SJCRH30 (cell line): ENCODE results near the gene GNAS-AS1. TPM values are rescaled to one million over a fixed set of nuclear protein-coding genes. Genes with fewer than 3 reads are reported as not detected.

ENCODE experiments used
- DNase-seq, 2 experiments: peaks; one replicate each; pipeline ENCODE4 v3.0.0-alpha.2; 2015 to 2020
- H3K27ac ChIP-seq: fragments of 250-450 bp; sonication (Bioruptor Pico); 2 replicates; pipeline ENCODE4 v1.5.1; 2020; ENCODE audit warnings: mild to moderate bottlenecking, moderate library complexity
- H3K27me3 ChIP-seq: fragments of 250-450 bp; sonication (Bioruptor Pico); 2 replicates; pipeline ENCODE4 v1.5.1; 2020; ENCODE audit warnings: mild to moderate bottlenecking, moderate library complexity
- H3K36me3 ChIP-seq: fragments of 250-450 bp; sonication (Bioruptor Pico); 2 replicates; pipeline ENCODE4 v1.5.1; 2020; ENCODE audit warnings: mild to moderate bottlenecking, moderate library complexity
- H3K4me1 ChIP-seq: fragments of 250-450 bp; sonication (Bioruptor Pico); 2 replicates; pipeline ENCODE4 v1.5.1; 2020; ENCODE audit warnings: mild to moderate bottlenecking, moderate library complexity
- H3K4me3 ChIP-seq: fragments of 250-450 bp; sonication (Bioruptor Pico); 2 replicates; pipeline ENCODE4 v1.5.1; 2020; ENCODE audit warnings: mild to moderate bottlenecking, moderate library complexity
- H3K9me3 ChIP-seq: fragments of 250-450 bp; sonication (Bioruptor Pico); replicated peaks from 2 replicates; pipeline ENCODE4 v1.5.1; 2020; ENCODE audit warnings: mild to moderate bottlenecking, moderate library complexity
- total RNA-seq: library from RNA; depleted of rRNA; stranded (reverse); fragments of >200 nt; shearing (Covaris generic); gene quantifications from 2 replicates; pipeline ENCODE4 v1.2.3, GENCODE V29; 2014

GNAS-AS1 gene
- total RNA-seq, 1 experiment from 2014 or later: not detected

GRCh38 chr20:58890518-58891085 is 39.9 kb upstream of the GNAS-AS1 start:
- no peaks in the 10 kb centered on the region for H3K9me3 ChIP-seq
- peaks cover 21% of the 10 kb centered on the region for H3K4me1 ChIP-seq
- peak; percentile 90 to 92 for DNase-seq
- H3K36me3 ChIP-seq: peaks cover 29% of the 10 kb centered on the region
- peak overlapping the region; percentile 53 for H3K27ac ChIP-seq
- peak overlapping the region; percentile 97 for H3K4me3 ChIP-seq
- no peaks in the 10 kb centered on the region for H3K27me3 ChIP-seq

DNA sequence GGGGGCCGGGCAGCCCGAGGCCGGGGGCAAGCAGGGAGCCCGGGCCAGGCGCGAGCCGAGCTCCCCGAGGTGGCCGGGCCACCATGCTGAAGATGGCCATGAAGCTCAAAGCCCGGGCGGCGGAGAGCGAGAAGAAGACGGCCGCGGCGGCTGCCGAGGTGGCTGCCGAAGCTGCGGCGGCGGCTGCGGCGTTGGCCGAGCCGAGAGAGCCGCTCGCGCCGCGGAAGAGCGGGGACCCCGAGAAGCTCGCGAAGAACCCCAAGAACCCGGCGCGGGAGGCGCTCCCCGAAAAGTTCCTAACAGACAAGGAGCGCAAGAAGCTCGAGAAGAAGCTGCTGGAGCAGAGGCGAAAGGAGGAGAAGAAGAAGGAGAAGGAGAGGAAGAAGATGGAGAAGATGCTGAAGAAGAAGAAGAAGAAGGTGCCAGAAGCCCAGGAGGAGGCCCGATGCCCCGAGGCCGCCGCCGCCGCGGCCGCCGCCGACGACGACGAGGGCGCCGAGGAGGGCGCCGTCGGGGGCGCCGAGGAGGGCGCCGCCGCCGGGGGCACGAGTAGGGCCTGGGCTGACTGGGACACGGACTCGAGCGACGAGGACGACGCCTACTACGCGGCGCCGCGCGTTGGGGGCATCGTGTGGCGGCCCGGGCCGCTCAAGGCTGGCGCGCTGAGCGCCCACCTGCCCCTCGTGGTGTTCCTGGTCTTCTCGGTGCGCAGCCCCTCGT is 39.3 kb upstream of the GNAS-AS1 start:
- Histone ChIP-seq H3K36me3 (peaks cover 22% of the 10 kb centered on the region), H3K4me1 (peaks cover 17% of the 10 kb centered on the region), H3K27ac (peak overlapping the region; percentile 53), H3K27me3 (no peaks in the 10 kb centered on the region), H3K4me3 (peak overlapping the region; percentile 97), H3K9me3 (no peaks in the 10 kb centered on the region)
- DNase-seq: no peak

DNA sequence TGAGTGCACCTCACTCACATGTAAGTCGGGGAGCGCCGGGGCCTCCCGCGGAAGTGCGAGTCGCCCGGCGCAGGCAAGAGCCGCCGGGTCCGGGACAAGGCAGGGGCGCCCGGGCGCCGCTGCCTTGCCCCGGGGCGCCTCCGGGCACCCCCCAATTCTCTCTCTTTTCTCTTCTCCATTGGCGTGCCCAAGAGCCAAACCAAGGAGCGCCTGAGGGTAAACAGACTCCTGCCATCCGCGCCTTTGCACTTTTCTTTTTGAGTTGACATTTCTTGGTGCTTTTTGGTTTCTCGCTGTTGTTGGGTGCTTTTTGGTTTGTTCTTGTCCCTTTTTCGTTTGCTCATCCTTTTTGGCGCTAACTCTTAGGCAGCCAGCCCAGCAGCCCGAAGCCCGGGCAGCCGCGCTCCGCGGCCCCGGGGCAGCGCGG is 38.6 kb upstream of the GNAS-AS1 start:
- no peaks in the 10 kb centered on the region for H3K27me3 ChIP-seq
- H3K4me1 ChIP-seq: peaks cover 12% of the 10 kb centered on the region
- H3K36me3 ChIP-seq: peaks cover 18% of the 10 kb centered on the region
- H3K27ac ChIP-seq: no peak overlapping the region
- no peaks in the 10 kb centered on the region for H3K9me3 ChIP-seq
- H3K4me3 ChIP-seq: peak overlapping the region; percentile 97
- no peak for DNase-seq

DNA sequence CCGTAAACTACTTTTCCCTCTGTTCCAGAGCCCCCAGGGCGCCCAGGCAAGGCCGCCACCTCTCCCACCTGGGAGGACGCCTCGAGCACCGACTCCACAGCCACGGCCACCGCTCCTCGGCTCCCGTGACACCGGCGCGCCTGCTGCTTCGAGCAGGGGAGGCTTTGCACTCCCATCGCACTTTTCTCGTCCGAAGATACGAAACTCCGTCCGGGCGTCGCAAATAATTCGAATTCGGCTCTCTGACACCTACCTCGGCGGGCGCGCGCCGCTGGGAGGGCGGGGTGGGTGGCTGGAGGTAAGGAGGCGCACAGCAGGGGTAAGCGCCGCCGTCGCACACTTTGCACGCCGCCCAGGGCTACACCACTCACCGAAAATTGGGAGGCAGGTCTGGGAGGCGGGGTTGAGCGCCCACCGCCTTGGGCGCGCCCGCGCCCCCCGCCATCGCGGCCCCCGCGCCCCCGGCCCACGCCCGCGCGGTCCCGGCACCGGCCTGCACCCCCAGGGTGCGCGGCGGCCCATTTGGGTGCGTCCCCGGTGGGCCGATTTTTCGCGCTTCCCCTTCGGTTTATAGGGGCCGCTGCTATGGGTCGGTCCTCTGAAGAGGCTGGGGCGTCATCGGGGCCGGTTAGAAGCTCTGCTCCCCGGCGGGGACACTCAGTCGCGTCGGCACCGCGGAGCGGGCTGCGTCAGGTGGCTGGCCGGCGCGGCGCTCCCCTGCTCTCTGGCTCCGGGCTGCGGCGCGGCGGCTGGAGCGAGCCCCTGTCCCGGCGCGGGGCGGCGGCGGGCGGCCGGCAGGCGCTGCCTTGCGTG is 38.0 kb upstream of the GNAS-AS1 start:
- DNase-seq: peak; percentile 78 to 79
- H3K36me3 ChIP-seq: peaks cover 15% of the 10 kb centered on the region
- peak overlapping the region; percentile 97 for H3K4me3 ChIP-seq
- H3K27ac ChIP-seq: no peak overlapping the region
- no peaks in the 10 kb centered on the region for H3K27me3 ChIP-seq
- H3K4me1 ChIP-seq: peaks cover 7% of the 10 kb centered on the region
- no peaks in the 10 kb centered on the region for H3K9me3 ChIP-seq

GRCh38 chr20:58888103-58888502 is 37.4 kb upstream of the GNAS-AS1 start:
- no peak for DNase-seq
- H3K4me1 ChIP-seq: peaks cover 6% of the 10 kb centered on the region
- H3K4me3 ChIP-seq: peak overlapping the region; percentile 97

GRCh38 chr20:58886546-58886945 is 35.8 kb upstream of the GNAS-AS1 start:
- Histone ChIP-seq H3K27me3 (no peaks in the 10 kb centered on the region), H3K4me3 (no peak overlapping the region), H3K4me1 (peaks cover 17% of the 10 kb centered on the region), H3K9me3 (no peaks in the 10 kb centered on the region), H3K36me3 (no peaks in the 10 kb centered on the region), H3K27ac (no peak overlapping the region)
- no peak for DNase-seq

More at GRCh38 chr20:58888103-58888502, 37.4 kb upstream of the GNAS-AS1 start:
- no peaks in the 10 kb centered on the region for H3K9me3 ChIP-seq
- H3K27me3 ChIP-seq: no peaks in the 10 kb centered on the region
- H3K27ac ChIP-seq: no peak overlapping the region
- peaks cover 8% of the 10 kb centered on the region for H3K36me3 ChIP-seq

- DNase-seq: no peak
Observed at GRCh38 chr20:58884966-58885365, 34.3 kb upstream of the GNAS-AS1 start.

GRCh38 chr20:58883241-58883691 is 32.6 kb upstream of the GNAS-AS1 start:
- Histone ChIP-seq H3K27ac (peak overlapping the region; percentile 2; the same call in 1 of the 2 replicates), H3K36me3 (no peaks in the 10 kb centered on the region), H3K4me1 (peaks cover 17% of the 10 kb centered on the region), H3K4me3 (peak overlapping the region; percentile 29), H3K9me3 (no peaks in the 10 kb centered on the region), H3K27me3 (no peaks in the 10 kb centered on the region)
- peak; percentile 62 to 73 for DNase-seq

More at GRCh38 chr20:58884966-58885365, 34.3 kb upstream of the GNAS-AS1 start:
- Histone ChIP-seq H3K27ac (no peak overlapping the region), H3K27me3 (no peaks in the 10 kb centered on the region), H3K4me1 (peaks cover 17% of the 10 kb centered on the region), H3K9me3 (no peaks in the 10 kb centered on the region), H3K36me3 (no peaks in the 10 kb centered on the region), H3K4me3 (no peak overlapping the region)

GRCh38 chr20:58882704-58883089 is 32.0 kb upstream of the GNAS-AS1 start:
- Histone ChIP-seq H3K4me3 (peak overlapping the region; percentile 29), H3K27me3 (no peaks in the 10 kb centered on the region), H3K27ac (peak overlapping the region; percentile 2; the same call in 1 of the 2 replicates), H3K36me3 (no peaks in the 10 kb centered on the region), H3K4me1 (peaks cover 17% of the 10 kb centered on the region), H3K9me3 (no peaks in the 10 kb centered on the region)
- DNase-seq: no peak

DNA sequence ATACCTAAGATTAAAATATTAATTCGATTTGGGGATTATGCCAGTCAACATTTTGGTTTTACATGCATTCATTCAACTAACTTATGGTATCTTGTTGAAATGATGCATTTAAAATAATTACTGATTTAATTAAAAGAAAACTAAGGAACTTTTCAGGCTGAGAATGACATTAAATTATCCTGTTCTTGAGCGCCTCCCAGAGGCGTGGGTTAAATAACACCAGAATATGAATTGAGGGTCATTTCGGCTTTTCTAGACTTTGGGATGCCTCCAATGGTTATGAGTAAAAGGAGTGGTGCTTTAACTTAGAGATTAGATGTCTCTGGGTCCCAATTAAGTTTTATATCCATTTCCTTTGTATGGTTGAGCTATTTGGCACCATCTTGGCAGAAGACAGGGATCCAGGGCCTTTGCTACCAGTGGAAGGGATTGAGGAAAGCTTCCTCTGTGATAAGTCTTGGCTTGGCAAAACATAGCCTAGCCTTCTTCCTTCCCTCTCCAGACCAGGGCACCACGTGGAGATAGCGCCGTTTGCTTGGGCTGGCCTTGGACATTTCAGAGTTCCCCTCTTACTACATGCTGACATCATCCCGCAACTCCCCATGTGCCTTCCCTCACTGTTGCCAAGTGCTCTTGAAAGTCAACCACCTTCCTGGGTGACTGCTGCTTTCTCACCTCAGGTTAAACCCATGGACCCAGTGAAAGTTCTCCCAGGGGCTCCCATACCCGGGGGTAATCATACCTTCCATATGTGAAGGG is 30.5 kb upstream of the GNAS-AS1 start:
- Histone ChIP-seq H3K27me3 (no peaks in the 10 kb centered on the region), H3K4me3 (no peak overlapping the region), H3K4me1 (peaks cover 17% of the 10 kb centered on the region), H3K36me3 (no peaks in the 10 kb centered on the region), H3K9me3 (no peaks in the 10 kb centered on the region), H3K27ac (no peak overlapping the region)
- DNase-seq: no peak

GRCh38 chr20:58880441-58880840 is 29.7 kb upstream of the GNAS-AS1 start:
- no peak overlapping the region for H3K27ac ChIP-seq
- H3K4me3 ChIP-seq: no peak overlapping the region
- peaks cover 17% of the 10 kb centered on the region for H3K4me1 ChIP-seq

GRCh38 chr20:58878399-58878798 is 27.7 kb upstream of the GNAS-AS1 start:
- Histone ChIP-seq H3K27ac (no peak overlapping the region), H3K4me3 (no peak overlapping the region), H3K4me1 (peaks cover 13% of the 10 kb centered on the region), H3K27me3 (no peaks in the 10 kb centered on the region), H3K36me3 (no peaks in the 10 kb centered on the region), H3K9me3 (no peaks in the 10 kb centered on the region)
- no peak for DNase-seq

More at GRCh38 chr20:58880441-58880840, 29.7 kb upstream of the GNAS-AS1 start:
- Histone ChIP-seq H3K9me3 (no peaks in the 10 kb centered on the region), H3K27me3 (no peaks in the 10 kb centered on the region), H3K36me3 (no peaks in the 10 kb centered on the region)
- no peak for DNase-seq

DNA sequence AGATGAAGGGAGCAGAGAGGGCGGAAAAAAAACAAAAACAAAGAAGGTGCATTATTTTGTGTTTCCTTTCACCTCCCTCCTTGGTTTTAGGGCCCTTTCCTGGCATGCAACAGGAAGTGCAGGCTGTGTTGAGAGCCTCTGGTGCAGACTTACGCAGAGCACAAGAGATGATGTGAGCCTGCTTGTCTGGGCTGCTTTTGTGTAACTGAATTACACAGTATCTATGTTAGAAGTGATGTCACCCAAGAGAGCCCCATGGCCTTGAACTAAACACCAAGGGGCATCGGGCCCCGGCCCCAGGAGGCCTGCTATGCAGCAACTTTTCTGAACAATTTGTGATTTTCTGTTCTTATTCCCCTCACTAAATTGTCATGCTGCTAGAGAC is 27.3 kb upstream of the GNAS-AS1 start:
- Histone ChIP-seq H3K27me3 (no peaks in the 10 kb centered on the region), H3K4me3 (no peak overlapping the region), H3K4me1 (peaks cover 12% of the 10 kb centered on the region), H3K9me3 (no peaks in the 10 kb centered on the region), H3K27ac (no peak overlapping the region), H3K36me3 (no peaks in the 10 kb centered on the region)
- no peak for DNase-seq
